Cerebellar cortex (tissue), 1 donor: ENCODE measurements around the gene TTC22.

ENCODE experiments used
- DNase-seq: peaks from one replicate; pipeline ENCODE4 v3.0.0-alpha.2; 2015; ENCODE audit warnings: low spot score

TTC22 gene

GRCh38 chr1:54750596-54750995 lies 50.5 kb downstream of the TTC22 start:
- DNase-seq: no peak

- no peak for DNase-seq
These were observed 52.9 kb downstream of the TTC22 start for GRCh38 chr1:54748094-54748835.

DNA sequence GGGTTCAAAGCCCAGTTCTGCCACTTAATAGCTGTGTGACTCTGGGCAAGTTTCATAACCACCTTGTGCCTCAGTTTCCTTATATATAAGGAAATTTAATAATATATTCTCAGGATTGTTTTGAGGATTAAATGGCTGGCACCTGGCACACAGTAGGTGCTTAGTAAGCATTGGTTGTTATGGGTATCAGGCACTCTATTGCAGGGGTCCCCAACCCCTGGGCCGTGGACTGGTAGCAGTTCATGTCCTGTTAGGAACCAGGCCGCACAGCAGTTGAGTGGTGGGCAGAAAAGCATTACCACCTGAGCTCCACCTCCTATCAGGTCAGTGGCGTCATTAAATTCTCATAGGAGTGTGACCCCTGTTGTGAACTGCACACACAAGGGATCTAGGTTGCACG lies 55.3 kb downstream of the TTC22 start:
- no peak for DNase-seq

- no peak for DNase-seq
These were observed 55.8 kb downstream of the TTC22 start for GRCh38 chr1:54745274-54745673.

- DNase-seq: no peak
These were observed 56.4 kb downstream of the TTC22 start for GRCh38 chr1:54744696-54745095.

- DNase-seq: no peak
These were observed 57.5 kb downstream of the TTC22 start for GRCh38 chr1:54743416-54744226.

DNA sequence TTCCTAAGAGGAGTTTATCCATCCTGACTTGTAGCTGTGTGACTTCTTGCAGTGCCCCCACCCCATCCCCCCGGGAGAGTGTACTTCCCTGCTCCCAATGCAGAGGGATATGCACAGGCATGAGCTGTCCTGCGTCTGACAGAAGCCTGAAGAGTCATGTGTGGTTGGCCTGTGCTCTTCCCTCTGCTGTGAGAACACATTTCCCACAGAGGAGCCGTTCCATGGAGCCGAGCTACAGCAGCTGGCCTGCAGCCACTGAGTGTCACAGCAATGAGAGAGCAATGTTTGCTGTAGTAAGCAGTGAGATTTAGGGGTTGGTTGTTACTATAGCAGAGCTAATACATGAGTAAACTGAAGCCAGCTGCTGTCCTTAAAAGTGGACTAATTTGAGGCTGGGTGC lies 58.8 kb downstream of the TTC22 start:
- no peak for DNase-seq

GRCh38 chr1:54741531-54741930 lies 59.6 kb downstream of the TTC22 start:
- peak; percentile 37 for DNase-seq

GRCh38 chr1:54738244-54738643 lies 62.9 kb downstream of the TTC22 start:
- no peak for DNase-seq

GRCh38 chr1:54736685-54737084 lies 64.4 kb downstream of the TTC22 start:
- DNase-seq: no peak
